Astrocyte (in vitro differentiated cells and primary cell): ENCODE results near the gene RALGDS. TPM values are rescaled to one million over a fixed set of nuclear protein-coding genes. Genes with fewer than 3 reads are reported as not detected.

Source experiments
- DNase-seq: peaks from one replicate; pipeline ENCODE4 v3.0.0-alpha.2; 2010; ENCODE audit warnings: low read depth
- FAIRE-seq: peaks from 2 replicates; lab custom pipeline; 2011; peaks lifted over from hg19 to GRCh38; lab: Jason Lieb, UNC
- H2AFZ ChIP-seq: 2 replicates; pipeline ENCODE4 v1.6.0; 2012; ENCODE audit warnings: low read depth, low read length, inconsistent platforms
- H3K27ac ChIP-seq: 2 replicates; pipeline ENCODE4 v1.5.1; 2011; ENCODE audit warnings: low read depth, low read length, inconsistent platforms
- H3K27me3 ChIP-seq: 2 replicates; pipeline ENCODE4 v1.6.0; 2011; ENCODE audit warnings: low read length, inconsistent platforms; ENCODE audit not compliant: insufficient read depth
- H3K36me3 ChIP-seq: 2 replicates; pipeline ENCODE4 v1.5.1; 2011; ENCODE audit warnings: low read length, inconsistent platforms; ENCODE audit not compliant: insufficient read depth
- H3K4me1 ChIP-seq: 2 replicates; pipeline ENCODE4 v1.5.1; 2011; ENCODE audit warnings: low read length, inconsistent platforms; ENCODE audit not compliant: insufficient read depth
- H3K4me2 ChIP-seq: 2 replicates; pipeline ENCODE4 v1.6.0; 2012; ENCODE audit warnings: low read length, inconsistent platforms
- H3K4me3 ChIP-seq: 2 replicates; pipeline ENCODE4 v1.5.1; 2011; ENCODE audit warnings: low read depth, mild to moderate bottlenecking, low read length, inconsistent platforms; ENCODE audit not compliant: insufficient read depth
- H3K79me2 ChIP-seq: 2 replicates; pipeline ENCODE4 v1.6.0; 2012; ENCODE audit warnings: mild to moderate bottlenecking, low read length, inconsistent platforms; ENCODE audit not compliant: insufficient read depth
- H3K9ac ChIP-seq: 2 replicates; pipeline ENCODE4 v1.6.0; 2012; ENCODE audit warnings: mild to moderate bottlenecking, low read length, inconsistent platforms
- H3K9me3 ChIP-seq: 2 replicates; pipeline ENCODE4 v1.5.1; 2012; ENCODE audit warnings: low read depth, mild to moderate bottlenecking, low read length, inconsistent platforms; ENCODE audit not compliant: insufficient read depth
- H4K20me1 ChIP-seq: 2 replicates; pipeline ENCODE4 v1.6.0; 2012; ENCODE audit warnings: low read length, inconsistent platforms; ENCODE audit not compliant: insufficient read depth
- H3K27ac Mint-ChIP-seq: one replicate; pipeline ENCODE4 v1.8.0; 2021; ENCODE audit warnings: mild to moderate bottlenecking, mixed read lengths; ENCODE audit not compliant: unreplicated experiment
- H3K27me3 Mint-ChIP-seq: one replicate; pipeline ENCODE4 v1.8.0; 2021; ENCODE audit warnings: low read depth, mixed read lengths; ENCODE audit not compliant: unreplicated experiment
- H3K36me3 Mint-ChIP-seq: one replicate; pipeline ENCODE4 v1.8.0; 2021; ENCODE audit warnings: low read depth, mixed read lengths; ENCODE audit not compliant: unreplicated experiment
- H3K4me1 Mint-ChIP-seq: one replicate; pipeline ENCODE4 v1.8.0; 2021; ENCODE audit warnings: low read depth, mixed read lengths; ENCODE audit not compliant: unreplicated experiment
- H3K4me3 Mint-ChIP-seq: one replicate; pipeline ENCODE4 v1.8.0; 2021; ENCODE audit warnings: mild to moderate bottlenecking, moderate library complexity, mixed read lengths; ENCODE audit not compliant: unreplicated experiment
- H3K9me3 Mint-ChIP-seq: one replicate; pipeline ENCODE4 v1.8.0; 2021; ENCODE audit warnings: mild to moderate bottlenecking, mixed read lengths; ENCODE audit not compliant: unreplicated experiment
- EZH2 ChIP-seq: IDR thresholded peaks from 2 replicates; pipeline ENCODE4 v1.6.1; 2012; ENCODE audit warnings: mild to moderate bottlenecking, low read length, inconsistent platforms; ENCODE audit not compliant: insufficient read depth
- total RNA-seq: library from RNA; stranded (reverse); gene quantifications from 2 replicates; pipeline ENCODE4 v1.2.1, GENCODE V29; 2021
- TF ChIP-seq, protein P1 (sequence below): IDR thresholded peaks from 2 replicates; pipeline ENCODE4 v1.5.1; 2011; ENCODE audit warnings: low read depth, mild to moderate bottlenecking, inconsistent platforms, low read length, moderate library complexity; ENCODE audit not compliant: insufficient read depth

Gene RALGDS
- total RNA-seq, 1 donor from 2014 or later, result 46.6 TPM

DNA sequence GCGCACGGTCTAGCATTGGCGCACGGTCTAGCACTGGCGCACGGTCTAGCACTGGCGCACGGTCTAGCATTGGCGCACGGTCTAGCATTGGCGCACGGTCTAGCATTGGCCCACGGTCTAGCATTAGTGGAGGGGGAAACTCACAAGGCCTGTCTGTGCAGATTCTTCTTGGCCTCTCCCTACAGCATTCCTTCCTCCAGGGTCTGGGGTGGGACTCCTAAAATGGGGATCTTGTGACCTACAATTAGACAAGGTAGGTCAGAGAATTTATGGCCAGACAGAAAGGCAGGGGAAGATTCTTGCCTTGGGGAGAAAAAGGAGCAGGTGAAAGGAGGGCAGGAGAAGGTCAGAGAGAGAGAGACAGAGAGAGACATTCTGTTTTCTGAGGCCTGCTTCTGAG is 48.1 kb upstream of the RALGDS start:
- DNase-seq (no peak), FAIRE-seq (no peak)
- H3K27ac Mint-ChIP-seq, result no peak overlapping the region
- no peak for TF ChIP-seq EZH2
- TF ChIP-seq, protein P1, sequence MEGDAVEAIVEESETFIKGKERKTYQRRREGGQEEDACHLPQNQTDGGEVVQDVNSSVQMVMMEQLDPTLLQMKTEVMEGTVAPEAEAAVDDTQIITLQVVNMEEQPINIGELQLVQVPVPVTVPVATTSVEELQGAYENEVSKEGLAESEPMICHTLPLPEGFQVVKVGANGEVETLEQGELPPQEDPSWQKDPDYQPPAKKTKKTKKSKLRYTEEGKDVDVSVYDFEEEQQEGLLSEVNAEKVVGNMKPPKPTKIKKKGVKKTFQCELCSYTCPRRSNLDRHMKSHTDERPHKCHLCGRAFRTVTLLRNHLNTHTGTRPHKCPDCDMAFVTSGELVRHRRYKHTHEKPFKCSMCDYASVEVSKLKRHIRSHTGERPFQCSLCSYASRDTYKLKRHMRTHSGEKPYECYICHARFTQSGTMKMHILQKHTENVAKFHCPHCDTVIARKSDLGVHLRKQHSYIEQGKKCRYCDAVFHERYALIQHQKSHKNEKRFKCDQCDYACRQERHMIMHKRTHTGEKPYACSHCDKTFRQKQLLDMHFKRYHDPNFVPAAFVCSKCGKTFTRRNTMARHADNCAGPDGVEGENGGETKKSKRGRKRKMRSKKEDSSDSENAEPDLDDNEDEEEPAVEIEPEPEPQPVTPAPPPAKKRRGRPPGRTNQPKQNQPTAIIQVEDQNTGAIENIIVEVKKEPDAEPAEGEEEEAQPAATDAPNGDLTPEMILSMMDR, result no peak
- no peaks in the 10 kb centered on the region for H3K36me3 Mint-ChIP-seq
- H3K27me3 Mint-ChIP-seq, result peaks cover 16% of the 10 kb centered on the region
- Histone ChIP-seq H4K20me1 (no peaks in the 10 kb centered on the region), H3K27ac (no peak overlapping the region), H3K27me3 (peaks cover 10% of the 10 kb centered on the region), H2AFZ (no peak overlapping the region), H3K4me3 (no peak overlapping the region), H3K9ac (no peak overlapping the region), H3K9me3 (no peaks in the 10 kb centered on the region), H3K4me2 (no peak overlapping the region), H3K4me1 (no peaks in the 10 kb centered on the region), H3K79me2 (no peaks in the 10 kb centered on the region), H3K36me3 (no peaks in the 10 kb centered on the region)
- H3K4me1 Mint-ChIP-seq, result peaks cover 13% of the 10 kb centered on the region
- no peaks in the 10 kb centered on the region for H3K9me3 Mint-ChIP-seq
- H3K4me3 Mint-ChIP-seq, result no peak overlapping the region

DNA sequence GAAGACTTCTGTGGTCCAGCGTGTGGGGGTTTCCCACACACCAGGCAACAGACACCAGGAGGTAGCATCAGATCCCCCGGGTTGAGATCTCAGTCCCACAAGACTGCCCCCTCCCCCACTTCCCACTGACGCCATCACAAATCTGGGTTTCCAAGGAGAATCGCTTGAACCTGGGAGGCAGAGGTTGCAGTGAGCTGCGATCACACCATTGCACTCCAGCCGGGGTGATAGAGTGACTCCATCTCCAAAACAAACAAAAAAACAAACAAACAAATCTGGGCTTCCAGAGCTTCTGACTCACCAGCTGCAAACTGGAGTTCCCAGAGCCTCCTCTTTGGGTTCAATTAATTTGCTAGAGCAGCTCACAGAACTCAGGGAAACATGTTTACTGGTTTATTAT is 47.4 kb upstream of the RALGDS start:
- H3K36me3 ChIP-seq, result no peaks in the 10 kb centered on the region
- no peak overlapping the region for H3K4me3 ChIP-seq
- no peaks in the 10 kb centered on the region for H3K9me3 ChIP-seq
- Mint-ChIP-seq H3K9me3 (no peaks in the 10 kb centered on the region), H3K27ac (peak overlapping the region; percentile 90), H3K36me3 (no peaks in the 10 kb centered on the region), H3K4me1 (peaks cover 13% of the 10 kb centered on the region), H3K4me3 (no peak overlapping the region), H3K27me3 (peaks cover 10% of the 10 kb centered on the region)
- no peak overlapping the region for H3K9ac ChIP-seq
- H4K20me1 ChIP-seq, result no peaks in the 10 kb centered on the region
- TF ChIP-seq EZH2, result no peak
- TF ChIP-seq, protein P1, result no peak
- DNase-seq (no peak), FAIRE-seq (no peak)
- H2AFZ ChIP-seq, result no peak overlapping the region
- H3K27me3 ChIP-seq, result peaks cover 10% of the 10 kb centered on the region
- H3K27ac ChIP-seq, result no peak overlapping the region
- H3K4me2 ChIP-seq, result no peak overlapping the region
- no peaks in the 10 kb centered on the region for H3K79me2 ChIP-seq
- H3K4me1 ChIP-seq, result peaks cover 2% of the 10 kb centered on the region

DNA sequence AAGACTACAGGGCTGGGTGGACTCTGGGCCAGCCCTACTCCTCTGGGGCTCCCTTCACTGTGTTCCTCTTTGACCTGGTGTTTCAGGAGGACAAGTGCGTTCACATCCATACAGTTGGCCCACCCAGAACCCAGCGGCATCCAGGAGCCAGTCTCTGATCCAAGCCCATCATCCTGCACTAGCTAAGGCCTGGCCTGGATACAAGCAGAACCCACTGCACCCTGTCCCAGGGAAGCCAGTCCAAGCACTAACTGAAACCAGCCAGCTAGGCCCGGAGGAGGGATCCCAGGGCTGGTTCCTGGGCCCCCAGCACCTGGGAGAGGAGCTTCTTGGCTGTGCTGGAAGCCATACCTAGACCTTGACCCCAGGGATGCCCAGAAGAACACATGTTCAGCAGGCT is 46.7 kb upstream of the RALGDS start:
- Histone ChIP-seq H2AFZ (no peak overlapping the region), H3K4me1 (peaks cover 2% of the 10 kb centered on the region), H4K20me1 (no peaks in the 10 kb centered on the region), H3K4me2 (no peak overlapping the region), H3K27me3 (peaks cover 13% of the 10 kb centered on the region), H3K79me2 (no peaks in the 10 kb centered on the region), H3K9ac (no peak overlapping the region), H3K27ac (no peak overlapping the region), H3K9me3 (no peaks in the 10 kb centered on the region), H3K36me3 (no peaks in the 10 kb centered on the region), H3K4me3 (no peak overlapping the region)
- Mint-ChIP-seq H3K9me3 (no peaks in the 10 kb centered on the region), H3K36me3 (no peaks in the 10 kb centered on the region), H3K27me3 (peaks cover 7% of the 10 kb centered on the region), H3K4me3 (no peak overlapping the region), H3K4me1 (peaks cover 13% of the 10 kb centered on the region), H3K27ac (no peak overlapping the region)
- TF ChIP-seq, protein P1, result no peak
- no peak for TF ChIP-seq EZH2
- DNase-seq (no peak), FAIRE-seq (no peak)
